Neural progenitor cell (in vitro differentiated cells): ENCODE data around the gene UHMK1.

ENCODE experiments used
- EZH2 ChIP-seq: fragments of 200-600 bp; sonication (generic); IDR thresholded peaks from 2 replicates; pipeline ENCODE4 v1.6.1; 2017; ENCODE audit warnings: antibody characterized with exemption, mild to moderate bottlenecking, moderate library complexity
- EZH2phosphoT487 ChIP-seq: fragments of 200-600 bp; sonication (generic); IDR thresholded peaks from 2 replicates; pipeline ENCODE4 v1.6.1; 2017; ENCODE audit warnings: antibody characterized with exemption

DNA sequence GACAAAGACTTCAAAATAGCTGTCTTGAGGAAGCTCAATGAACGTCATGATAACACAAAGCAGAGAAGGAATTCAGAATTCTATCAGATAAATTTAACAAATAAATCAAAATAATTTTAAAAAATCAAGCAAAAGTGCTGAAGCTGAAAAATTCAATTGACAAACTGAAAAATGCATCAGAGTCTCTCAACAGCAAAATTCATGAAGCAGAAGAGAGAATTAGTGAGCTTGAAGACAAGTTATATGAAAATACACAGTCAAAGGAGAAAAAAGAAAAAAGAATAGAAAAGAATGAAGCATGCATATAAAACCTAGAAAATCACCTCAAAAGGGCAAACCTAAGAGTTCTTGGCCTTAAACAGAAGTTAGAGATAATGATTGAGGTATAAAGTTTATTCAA, 21.0 kb upstream of the UHMK1 start:
- TF ChIP-seq EZH2 (no peak), EZH2phosphoT487 (no peak)
